Right renal cortex interstitium (tissue), 3 donors: ENCODE measurements around the gene PANX2. TPM values are rescaled to one million over a fixed set of nuclear protein-coding genes. Genes with fewer than 3 reads are reported as not detected.
A peak's percentile ranks its signal among the peaks of the same experiment; 100 is the strongest.
"Not testable (repeated sequence)": the region's sequence is repeated elsewhere in the genome, so short reads cannot be mapped to it uniquely, and the experiment has no call there.

Source experiments
- DNase-seq, 3 donors: peaks; one replicate each; pipeline ENCODE4 v3.0.0-alpha.2; 2013; ENCODE audit warnings: low read depth in 3 of 3, low spot score in 2 of 3
- polyA plus RNA-seq, 3 donors: library from polyadenylated mRNA; unstranded; fragments of 120-200 nt; gene quantifications; one replicate each; pipeline ENCODE4 v1.2.1, GENCODE V29; 2013; ENCODE audit not compliant: insufficient read length in 3 of 3

The PANX2 gene
- polyA plus RNA-seq: 1 to 10 TPM in 2 of 3 donors, under 1 TPM in 1; 0.65 to 1.5 (median 1.1) TPM

GRCh38 chr22:50170453-50171318 is at the start of gene PANX2:
Gene PANX2, plus strand, starts transcription at chr22:50170731. Its CDS starts 0 bp downstream, at chr22:50170731.
- DNase-seq: no peak

GRCh38 chr22:50121202-50121740 is 49.3 kb upstream of the PANX2 start:
- no peak for DNase-seq

GRCh38 chr22:50123119-50123518 is 47.4 kb upstream of the PANX2 start:
- no peak for DNase-seq

GRCh38 chr22:50125029-50125428 is 45.5 kb upstream of the PANX2 start:
- no peak for DNase-seq

GRCh38 chr22:50129121-50129736 is 41.3 kb upstream of the PANX2 start:
- no peak for DNase-seq

GRCh38 chr22:50131894-50132293 is 38.6 kb upstream of the PANX2 start:
- DNase-seq: no peak

- DNase-seq: no peak
These were observed 36.0 kb upstream of the PANX2 start for GRCh38 chr22:50134481-50134880.

- no peak for DNase-seq
These were observed 33.9 kb upstream of the PANX2 start for GRCh38 chr22:50136581-50137015.

- DNase-seq: not testable (repeated sequence)
These were observed 33.3 kb upstream of the PANX2 start for GRCh38 chr22:50137277-50137676.

GRCh38 chr22:50138041-50138440 is 32.5 kb upstream of the PANX2 start:
- no peak for DNase-seq

- DNase-seq: no peak
These were observed 31.5 kb upstream of the PANX2 start for GRCh38 chr22:50138988-50139387.

GRCh38 chr22:50139843-50140415 is 30.6 kb upstream of the PANX2 start:
- no peak for DNase-seq

- DNase-seq: no peak
These were observed 29.9 kb upstream of the PANX2 start for GRCh38 chr22:50140615-50141014.

GRCh38 chr22:50141462-50141861 is 29.1 kb upstream of the PANX2 start:
- no peak for DNase-seq

GRCh38 chr22:50141891-50142363 is 28.6 kb upstream of the PANX2 start:
- no peak for DNase-seq

- DNase-seq: no peak
These were observed 27.4 kb upstream of the PANX2 start for GRCh38 chr22:50143096-50143495.

- DNase-seq: no peak
These were observed 26.4 kb upstream of the PANX2 start for GRCh38 chr22:50144005-50144614.

- DNase-seq: no peak
These were observed 24.7 kb upstream of the PANX2 start for GRCh38 chr22:50145721-50146438.

GRCh38 chr22:50146439-50147238 is 23.9 kb upstream of the PANX2 start:
- peak in 1 of 3 donors; percentile 39 for DNase-seq
